Fibroblast of lung (primary cell): Measurements from ENCODE around the gene SH3GL3. TPM values are rescaled to one million over a fixed set of nuclear protein-coding genes. Genes with fewer than 3 reads are reported as not detected.

ENCODE experiments used
- DNase-seq, 2 donors: peaks; one replicate each; pipeline versions ENCODE4 v3.0.0 to v3.0.0-alpha.2; 2010; ENCODE audit warnings: low read depth in 2 of 2
- H2AFZ ChIP-seq: 2 replicates; pipeline ENCODE4 v1.5.1; 2012; ENCODE audit warnings: low read length, control low read depth, inconsistent platforms
- H3K27ac ChIP-seq: 2 replicates; pipeline ENCODE4 v1.5.1; 2011; ENCODE audit warnings: low read length, control low read depth; ENCODE audit not compliant: insufficient read depth
- H3K27me3 ChIP-seq: 2 replicates; pipeline ENCODE4 v1.5.1; 2011; ENCODE audit warnings: mild to moderate bottlenecking, low read length; ENCODE audit not compliant: control insufficient read depth, insufficient read depth
- H3K36me3 ChIP-seq: 2 replicates; pipeline ENCODE4 v1.5.1; 2011; ENCODE audit warnings: low read length; ENCODE audit not compliant: control insufficient read depth, insufficient read depth
- H3K4me1 ChIP-seq: 2 replicates; pipeline ENCODE4 v1.5.1; 2011; ENCODE audit warnings: low read length; ENCODE audit not compliant: control insufficient read depth, insufficient read depth; ENCODE audit errors: extremely low read depth
- H3K4me2 ChIP-seq: 2 replicates; pipeline ENCODE4 v1.5.1; 2011; ENCODE audit warnings: low read length, control low read depth; ENCODE audit not compliant: insufficient read depth; ENCODE audit errors: extremely low read depth
- H3K4me3 ChIP-seq, 4 experiments: fragments of 200-600 bp in 1 of 4; sonication (generic) in 1 of 4; replicated peaks in 1 of 4; 2 replicates each; pipeline ENCODE4 v1.5.1; 2011 to 2016; ENCODE audit warnings: low read length in 4 of 4, low read depth in 3 of 4, mild to moderate bottlenecking in 3 of 4, control low read depth in 2 of 4, inconsistent platforms in 1 of 4, mixed read lengths in 1 of 4; ENCODE audit not compliant: insufficient read depth in 1 of 4; ENCODE audit errors: control extremely low read depth in 1 of 4
- H3K79me2 ChIP-seq: 2 replicates; pipeline ENCODE4 v1.5.1; 2012; ENCODE audit warnings: mild to moderate bottlenecking, low read length, inconsistent platforms; ENCODE audit not compliant: control insufficient read depth, insufficient read depth
- H3K9ac ChIP-seq: 2 replicates; pipeline ENCODE4 v1.5.1; 2011; ENCODE audit warnings: mild to moderate bottlenecking, low read length, control low read depth; ENCODE audit not compliant: insufficient read depth
- H3K9me3 ChIP-seq: 2 replicates; pipeline ENCODE4 v1.5.1; 2012; ENCODE audit warnings: low read depth, low read length; ENCODE audit not compliant: control insufficient read depth, insufficient read depth
- H4K20me1 ChIP-seq: 2 replicates; pipeline ENCODE4 v1.5.1; 2011; ENCODE audit warnings: low read length; ENCODE audit not compliant: control insufficient read depth, insufficient read depth; ENCODE audit errors: extremely low read depth
- CTCF ChIP-seq, 2 donors: IDR thresholded peaks in 1 of 2; conservative IDR thresholded peaks in 1 of 2; 1 replicate in 1 of 2; 2 replicates in 1 of 2; pipeline ENCODE4 v1.5.1; 2011 to 2012; ENCODE audit warnings: low read length in 2 of 2, control low read depth in 1 of 2, inconsistent platforms in 1 of 2, low read depth in 1 of 2, mild to moderate bottlenecking in 1 of 2
- EZH2 ChIP-seq: IDR thresholded peaks from 2 replicates; pipeline ENCODE4 v1.5.1; 2012; ENCODE audit warnings: low read length, control low read depth, mild to moderate bottlenecking; ENCODE audit errors: missing control alignments
- polyA plus RNA-seq, 2 donors: library from polyadenylated mRNA; depleted of rRNA in 1 of 2; stranded (reverse) in 1 of 2; unstranded in 1 of 2; fragments of >200 nt; gene quantifications; 2 replicates each; pipeline ENCODE4 v1.2.1, GENCODE V29; 2011 to 2012; ENCODE audit warnings: missing spikeins in 1 of 2
- total RNA-seq: library from RNA; depleted of rRNA; stranded (reverse); fragments of >200 nt; gene quantifications from 2 replicates; pipeline ENCODE4 v1.2.1, GENCODE V29; 2014

SH3GL3 gene
- total and polyA plus RNA-seq, 2 donors (not counting 1 experiment from before 2014, with no cell fraction given) = under 0.01 to 0.05 TPM

- no peaks in the 10 kb centered on the region for H3K27me3 ChIP-seq
Observed at GRCh38 chr15:83422541-83422940, 24.6 kb upstream of the SH3GL3 start.

GRCh38 chr15:83424101-83424500 lies 23.0 kb upstream of the SH3GL3 start:
- H3K36me3 ChIP-seq = no peaks in the 10 kb centered on the region

More at GRCh38 chr15:83422541-83422940, 24.6 kb upstream of the SH3GL3 start:
- H3K4me3 ChIP-seq = no peak overlapping the region
- no peak for DNase-seq
- H3K4me2 ChIP-seq = no peak overlapping the region
- no peak overlapping the region for H3K27ac ChIP-seq
- no peaks in the 10 kb centered on the region for H3K9me3 ChIP-seq
- no peak overlapping the region for H2AFZ ChIP-seq
- H3K36me3 ChIP-seq = no peaks in the 10 kb centered on the region
- H4K20me1 ChIP-seq = no peaks in the 10 kb centered on the region
- TF ChIP-seq CTCF (conservative IDR thresholded peaks at IDR 0.05 in 1 of 2, IDR thresholded peaks at IDR 0.05 in 1 of 2; ENCODE audit: low read depth in 1 of 2, low read length in 2 of 2) (no peak), EZH2 (no peak)
- H3K9ac ChIP-seq = no peak overlapping the region
- no peaks in the 10 kb centered on the region for H3K79me2 ChIP-seq
- no peaks in the 10 kb centered on the region for H3K4me1 ChIP-seq

GRCh38 chr15:83430441-83430840 lies 16.7 kb upstream of the SH3GL3 start:
- Histone ChIP-seq H3K4me3 (no peak overlapping the region), H3K36me3 (no peaks in the 10 kb centered on the region), H3K4me2 (no peak overlapping the region), H3K9me3 (no peaks in the 10 kb centered on the region), H3K79me2 (no peaks in the 10 kb centered on the region), H3K4me1 (no peaks in the 10 kb centered on the region), H3K27me3 (peaks cover 5% of the 10 kb centered on the region), H3K9ac (no peak overlapping the region), H4K20me1 (no peaks in the 10 kb centered on the region), H2AFZ (no peak overlapping the region), H3K27ac (no peak overlapping the region)
- TF ChIP-seq CTCF (conservative IDR thresholded peaks at IDR 0.05 in 1 of 2, IDR thresholded peaks at IDR 0.05 in 1 of 2; ENCODE audit: low read depth in 1 of 2, low read length in 2 of 2) (no peak), EZH2 (no peak)
- no peak for DNase-seq

More at GRCh38 chr15:83424101-83424500, 23.0 kb upstream of the SH3GL3 start:
- Histone ChIP-seq H2AFZ (no peak overlapping the region), H3K4me3 (no peak overlapping the region), H3K9me3 (no peaks in the 10 kb centered on the region), H3K4me1 (no peaks in the 10 kb centered on the region), H3K9ac (no peak overlapping the region), H4K20me1 (no peaks in the 10 kb centered on the region), H3K27ac (no peak overlapping the region), H3K4me2 (no peak overlapping the region), H3K79me2 (no peaks in the 10 kb centered on the region), H3K27me3 (no peaks in the 10 kb centered on the region)
- DNase-seq = no peak
- TF ChIP-seq EZH2 (no peak), CTCF (conservative IDR thresholded peaks at IDR 0.05 in 1 of 2, IDR thresholded peaks at IDR 0.05 in 1 of 2; ENCODE audit: low read depth in 1 of 2, low read length in 2 of 2) (no peak)
